SK-N-SH (cell line): ENCODE measurements around the gene ZFYVE26. TPM values are rescaled to one million over a fixed set of nuclear protein-coding genes. Genes with fewer than 3 reads are reported as not detected.

Source experiments
- CTCF ChIA-PET: fragments of 300-600, 350-600 bp; formaldehyde crosslinking; extraction: SDS; loops from one replicate; lab custom pipeline; 2021; lab: Yijun Ruan, JAX
- POLR2A ChIA-PET: fragments of 350-600 bp; sonication (Branson Sonifier 250); formaldehyde crosslinking; extraction: SDS; loops from one replicate; lab custom pipeline; 2020; ENCODE audit warnings: antibody characterized with exemption, inconsistent platforms; lab: Yijun Ruan, JAX
- DNase-seq: peaks from one replicate; pipeline ENCODE4 v3.0.0; 2012
- H2AFZ ChIP-seq: fragments of 200-600 bp; sonication (generic); 2 replicates; pipeline ENCODE4 v1.8.1; 2016; ENCODE audit warnings: antibody characterized with exemption, mild to moderate bottlenecking, low read depth
- H3F3A ChIP-seq: fragments of 200-600 bp; sonication (generic); replicated peaks from 2 replicates; pipeline ENCODE3; 2016; ENCODE audit warnings: antibody characterized with exemption, mild to moderate bottlenecking; ENCODE audit not compliant: insufficient read depth
- H3K27ac ChIP-seq, 2 experiments: fragments of 200-500 bp in 1 of 2; fragments of 200-600 bp in 1 of 2; sonication (Bioruptor generic) in 1 of 2; sonication (generic), shearing (Covaris generic) in 1 of 2; 2 replicates each; pipeline versions ENCODE4 v1.5.1 to v1.6.1; 2014 to 2016; ENCODE audit warnings: low read depth in 2 of 2, inconsistent platforms in 1 of 2, low read length in 1 of 2, mild to moderate bottlenecking in 1 of 2, mixed read lengths in 1 of 2
- H3K27me3 ChIP-seq: fragments of 200-600 bp; sonication (generic), shearing (Covaris generic); 2 replicates; pipeline ENCODE4 v1.6.1; 2016; ENCODE audit warnings: mixed run types; ENCODE audit not compliant: insufficient read depth
- H3K36me3 ChIP-seq, 2 experiments: fragments of 200-500 bp in 1 of 2; fragments of 200-600 bp in 1 of 2; sonication (Bioruptor generic) in 1 of 2; sonication (generic) in 1 of 2; replicated peaks in 1 of 2; 2 replicates each; pipeline versions ENCODE3 to v1.5.1; 2014 to 2016; ENCODE audit warnings: low read length in 1 of 2, mild to moderate bottlenecking in 1 of 2; ENCODE audit not compliant: insufficient read depth in 2 of 2, control insufficient read depth in 1 of 2
- H3K4me1 ChIP-seq, 2 experiments: fragments of 200-500 bp in 1 of 2; fragments of 200-600 bp in 1 of 2; sonication (Bioruptor generic) in 1 of 2; sonication (generic), shearing (Covaris generic) in 1 of 2; 2 replicates each; pipeline versions ENCODE4 v1.5.1 to v1.6.1; 2014 to 2016; ENCODE audit warnings: low read depth in 1 of 2, low read length in 1 of 2, mixed run types in 1 of 2; ENCODE audit not compliant: insufficient read depth in 2 of 2, control insufficient read depth in 1 of 2
- H3K4me2 ChIP-seq: fragments of 200-600 bp; sonication (generic), shearing (Covaris generic); 2 replicates; pipeline ENCODE4 v1.6.1; 2017; ENCODE audit warnings: mixed run types
- H3K4me3 ChIP-seq, 2 experiments: fragments of 200-500 bp in 1 of 2; fragments of 200-600 bp in 1 of 2; sonication (Bioruptor generic) in 1 of 2; sonication (generic), shearing (Covaris generic) in 1 of 2; 2 replicates each; pipeline versions ENCODE4 v1.5.1 to v1.8.1; 2014 to 2016; ENCODE audit warnings: low read depth in 2 of 2, inconsistent platforms in 1 of 2, low read length in 1 of 2, mild to moderate bottlenecking in 1 of 2, mixed read lengths in 1 of 2, moderate library complexity in 1 of 2
- H3K79me2 ChIP-seq: fragments of 200-600 bp; sonication (generic); 2 replicates; pipeline ENCODE4 v1.8.1; 2017; ENCODE audit warnings: mild to moderate bottlenecking; ENCODE audit not compliant: insufficient read depth
- H3K9ac ChIP-seq: fragments of 200-600 bp; sonication (generic); 2 replicates; pipeline ENCODE4 v1.6.1; 2017; ENCODE audit warnings: mixed run types
- H3K9me2 ChIP-seq: fragments of 200-600 bp; sonication (generic); 2 replicates; pipeline ENCODE4 v1.6.1; 2017; ENCODE audit warnings: mixed run types
- H3K9me3 ChIP-seq: fragments of 200-600 bp; sonication (generic); 2 replicates; pipeline ENCODE4 v1.6.1; 2017; ENCODE audit warnings: mixed run types, mild to moderate bottlenecking, moderate library complexity
- H4K20me1 ChIP-seq: fragments of 200-600 bp; sonication (generic); 2 replicates; pipeline ENCODE4 v1.6.1; 2017; ENCODE audit warnings: mild to moderate bottlenecking, mixed run types; ENCODE audit not compliant: insufficient read depth
- CHD2 ChIP-seq: fragments of 150-350 bp; IDR thresholded peaks from 2 replicates; pipeline ENCODE4 v1.6.1; 2018; ENCODE audit warnings: low read length; ENCODE audit not compliant: partially characterized antibody
- EP300 ChIP-seq, 2 experiments: IDR thresholded peaks; 2 replicates each; pipeline versions ENCODE4 v1.4.0 to v1.6.1; 2012; ENCODE audit warnings: borderline replicate concordance in 1 of 2, low read depth in 1 of 2, low read length in 1 of 2
- FOXJ3 ChIP-seq: sonication (generic); formaldehyde crosslinking; IDR thresholded peaks from 2 replicates; pipeline ENCODE4 v1.5.1; 2020; ENCODE audit warnings: mild to moderate bottlenecking, missing genetic modification reagents
- GABPA ChIP-seq: IDR thresholded peaks from 2 replicates; pipeline ENCODE4 v1.4.0; 2012; ENCODE audit warnings: low read depth, mild to moderate bottlenecking
- GATA2 ChIP-seq: sonication (generic); formaldehyde crosslinking; IDR thresholded peaks from 2 replicates; pipeline ENCODE4 v1.5.0; 2020; ENCODE audit warnings: mild to moderate bottlenecking, missing genetic modification reagents
- MEF2A ChIP-seq: IDR thresholded peaks from 2 replicates; pipeline ENCODE4 v1.4.0; 2012; ENCODE audit warnings: low read depth, borderline replicate concordance
- MXI1 ChIP-seq: IDR thresholded peaks from 2 replicates; pipeline ENCODE4 v1.6.1; 2012; ENCODE audit warnings: mild to moderate bottlenecking, low read depth, low read length, improper control_type of control experiment
- NRF1 ChIP-seq: IDR thresholded peaks from 2 replicates; pipeline ENCODE4 v1.6.1; 2012; ENCODE audit warnings: low read depth, mild to moderate bottlenecking, low read length
- POLR2AphosphoS5 ChIP-seq: IDR thresholded peaks from 2 replicates; pipeline ENCODE4 v1.6.1; 2012; ENCODE audit warnings: low read depth, low read length
- SIN3A ChIP-seq: IDR thresholded peaks from 2 replicates; pipeline ENCODE4 v1.6.1; 2012; ENCODE audit warnings: low read depth, mild to moderate bottlenecking, low read length, moderate library complexity, borderline replicate concordance
- TCF12 ChIP-seq: IDR thresholded peaks from 2 replicates; pipeline ENCODE4 v1.4.0; 2012
- TEAD4 ChIP-seq: IDR thresholded peaks from 2 replicates; pipeline ENCODE4 v1.4.0; 2012; ENCODE audit warnings: mild to moderate bottlenecking, borderline replicate concordance; ENCODE audit not compliant: insufficient read depth
- YY1 ChIP-seq: IDR thresholded peaks from 2 replicates; pipeline ENCODE4 v1.4.0; 2012; ENCODE audit warnings: low read depth, mild to moderate bottlenecking
- WGBS: methylation state at CpG from one replicate; pipeline ENCODE4 v1.1.6; 2017; ENCODE audit warnings: low lambda C conversion rate; 5-methylcytosine and 5-hydroxymethylcytosine counted together
- polyA plus RNA-seq, 3 experiments: library from polyadenylated mRNA; depleted of rRNA; stranded (reverse); fragments of >200 nt; gene quantifications; 2 replicates each; pipeline ENCODE4 v1.2.3, GENCODE V29; 2012
- TF ChIP-seq, protein P1 (sequence below): IDR thresholded peaks from 2 replicates; pipeline ENCODE4 v1.4.0; 2012; ENCODE audit warnings: low read depth
- TF ChIP-seq, protein P2 (sequence below): fragments of 150-350 bp; IDR thresholded peaks from 2 replicates; pipeline ENCODE4 v1.6.1; 2017; ENCODE audit warnings: antibody characterized with exemption, low read length, low read depth, borderline replicate concordance
- TF ChIP-seq, protein P3 (sequence below): fragments of 200-600 bp; sonication (generic); IDR thresholded peaks from 2 replicates; pipeline ENCODE4 v1.6.1; 2017; ENCODE audit warnings: antibody characterized with exemption, mild to moderate bottlenecking, moderate library complexity
- TF ChIP-seq, protein P4 (sequence below): IDR thresholded peaks from 2 replicates; pipeline ENCODE4; 2012
- TF ChIP-seq, protein P5 (sequence below): IDR thresholded peaks from 2 replicates; pipeline ENCODE4 v1.4.0; 2012; ENCODE audit warnings: low read depth, borderline replicate concordance

Gene ZFYVE26
- polyA plus RNA-seq, 1 of the 3 experiments (the other 2 are of a cell fraction), result 5.6 TPM

DNA sequence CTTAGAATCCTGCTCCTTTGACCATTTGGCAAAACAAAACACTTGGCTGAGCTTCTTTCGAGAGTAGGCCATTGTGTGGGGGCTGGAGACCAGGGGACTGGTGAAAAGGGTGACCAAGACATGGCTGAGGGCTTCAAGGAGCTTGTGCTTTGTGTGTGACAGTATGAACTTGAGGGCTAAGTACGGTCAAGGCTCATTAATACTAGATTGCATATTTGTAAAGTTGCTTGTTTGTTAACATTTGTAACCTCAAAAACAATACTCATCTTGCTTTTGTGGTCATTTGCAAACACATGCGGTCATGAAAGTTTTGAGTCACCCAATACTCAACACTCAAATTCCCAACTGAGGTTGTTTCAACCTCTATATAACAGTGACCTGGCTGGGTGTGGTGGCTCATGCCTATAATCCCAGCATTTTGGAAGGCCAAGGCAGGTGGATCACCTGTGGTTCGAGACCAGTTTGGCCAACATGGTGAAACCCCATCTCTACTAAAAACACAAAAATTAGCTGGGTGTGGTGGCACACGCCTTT lies 42.5 kb downstream of the ZFYVE26 start (continued):
- TF ChIP-seq, protein P1, sequence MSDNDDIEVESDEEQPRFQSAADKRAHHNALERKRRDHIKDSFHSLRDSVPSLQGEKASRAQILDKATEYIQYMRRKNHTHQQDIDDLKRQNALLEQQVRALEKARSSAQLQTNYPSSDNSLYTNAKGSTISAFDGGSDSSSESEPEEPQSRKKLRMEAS, result no peak
- TF ChIP-seq EP300 (IDR thresholded peaks at IDR 0.05; ENCODE audit: borderline replicate concordance in 1 of 2, low read depth in 1 of 2, low read length in 1 of 2) (no peak), SIN3A (no peak), POLR2AphosphoS5 (no peak), NRF1 (no peak), CHD2 (no peak)
- TF ChIP-seq, protein P2, sequence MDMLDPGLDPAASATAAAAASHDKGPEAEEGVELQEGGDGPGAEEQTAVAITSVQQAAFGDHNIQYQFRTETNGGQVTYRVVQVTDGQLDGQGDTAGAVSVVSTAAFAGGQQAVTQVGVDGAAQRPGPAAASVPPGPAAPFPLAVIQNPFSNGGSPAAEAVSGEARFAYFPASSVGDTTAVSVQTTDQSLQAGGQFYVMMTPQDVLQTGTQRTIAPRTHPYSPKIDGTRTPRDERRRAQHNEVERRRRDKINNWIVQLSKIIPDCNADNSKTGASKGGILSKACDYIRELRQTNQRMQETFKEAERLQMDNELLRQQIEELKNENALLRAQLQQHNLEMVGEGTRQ, result no peak

DNA sequence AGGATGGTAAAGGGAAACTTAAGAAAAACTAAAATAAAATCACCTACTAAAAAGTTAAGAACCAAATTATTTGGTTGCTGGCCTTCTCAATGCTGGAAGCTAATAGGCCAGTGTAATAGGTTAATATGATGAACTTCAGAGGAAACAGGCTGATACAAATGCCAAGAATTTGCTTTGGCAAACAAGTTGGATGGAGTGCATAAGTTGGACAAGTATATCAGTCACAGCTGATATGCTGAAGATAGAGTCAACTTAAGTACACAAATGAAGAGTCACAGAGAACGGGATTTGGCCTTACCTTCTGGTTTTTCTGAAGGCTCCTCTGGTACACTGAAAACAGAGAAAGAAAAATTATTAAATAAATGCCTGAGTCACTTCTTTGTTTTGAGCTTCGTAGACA lies 48.2 kb downstream of the ZFYVE26 start:
- Histone ChIP-seq H2AFZ (no peak overlapping the region), H3K27me3 (no peaks in the 10 kb centered on the region), H3K4me1 (no peaks in the 10 kb centered on the region), H3K9me3 (no peaks in the 10 kb centered on the region), H3K36me3 (peaks cover 67 to 81% of the 10 kb centered on the region in 2 experiments), H3K4me2 (no peak overlapping the region), H3K79me2 (no peaks in the 10 kb centered on the region), H3K4me3 (no peak overlapping the region), H3K27ac (no peak overlapping the region), H3F3A (no peaks in the 10 kb centered on the region), H3K9ac (no peak overlapping the region), H3K9me2 (no peaks in the 10 kb centered on the region), H4K20me1 (no peaks in the 10 kb centered on the region)
- WGBS, result 95% methylated on average over 2 of the region's 2 CpGs
- TF ChIP-seq MEF2A (no peak), MXI1 (no peak), POLR2AphosphoS5 (no peak), YY1 (no peak), TEAD4 (no peak), FOXJ3 (CRISPR knock-in tag) (no peak), GABPA (no peak), TCF12 (no peak), EP300 (IDR thresholded peaks at IDR 0.05; ENCODE audit: borderline replicate concordance in 1 of 2, low read depth in 1 of 2, low read length in 1 of 2) (no peak), GATA2 (no peak), CHD2 (no peak)
- TF ChIP-seq, protein P3, sequence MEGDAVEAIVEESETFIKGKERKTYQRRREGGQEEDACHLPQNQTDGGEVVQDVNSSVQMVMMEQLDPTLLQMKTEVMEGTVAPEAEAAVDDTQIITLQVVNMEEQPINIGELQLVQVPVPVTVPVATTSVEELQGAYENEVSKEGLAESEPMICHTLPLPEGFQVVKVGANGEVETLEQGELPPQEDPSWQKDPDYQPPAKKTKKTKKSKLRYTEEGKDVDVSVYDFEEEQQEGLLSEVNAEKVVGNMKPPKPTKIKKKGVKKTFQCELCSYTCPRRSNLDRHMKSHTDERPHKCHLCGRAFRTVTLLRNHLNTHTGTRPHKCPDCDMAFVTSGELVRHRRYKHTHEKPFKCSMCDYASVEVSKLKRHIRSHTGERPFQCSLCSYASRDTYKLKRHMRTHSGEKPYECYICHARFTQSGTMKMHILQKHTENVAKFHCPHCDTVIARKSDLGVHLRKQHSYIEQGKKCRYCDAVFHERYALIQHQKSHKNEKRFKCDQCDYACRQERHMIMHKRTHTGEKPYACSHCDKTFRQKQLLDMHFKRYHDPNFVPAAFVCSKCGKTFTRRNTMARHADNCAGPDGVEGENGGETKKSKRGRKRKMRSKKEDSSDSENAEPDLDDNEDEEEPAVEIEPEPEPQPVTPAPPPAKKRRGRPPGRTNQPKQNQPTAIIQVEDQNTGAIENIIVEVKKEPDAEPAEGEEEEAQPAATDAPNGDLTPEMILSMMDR, result no peak
- TF ChIP-seq, protein P2, result no peak
- TF ChIP-seq, protein P4, sequence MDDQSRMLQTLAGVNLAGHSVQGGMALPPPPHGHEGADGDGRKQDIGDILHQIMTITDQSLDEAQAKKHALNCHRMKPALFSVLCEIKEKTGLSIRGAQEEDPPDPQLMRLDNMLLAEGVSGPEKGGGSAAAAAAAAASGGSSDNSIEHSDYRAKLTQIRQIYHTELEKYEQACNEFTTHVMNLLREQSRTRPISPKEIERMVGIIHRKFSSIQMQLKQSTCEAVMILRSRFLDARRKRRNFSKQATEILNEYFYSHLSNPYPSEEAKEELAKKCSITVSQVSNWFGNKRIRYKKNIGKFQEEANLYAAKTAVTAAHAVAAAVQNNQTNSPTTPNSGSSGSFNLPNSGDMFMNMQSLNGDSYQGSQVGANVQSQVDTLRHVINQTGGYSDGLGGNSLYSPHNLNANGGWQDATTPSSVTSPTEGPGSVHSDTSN, result no peak
- TF ChIP-seq, protein P5, sequence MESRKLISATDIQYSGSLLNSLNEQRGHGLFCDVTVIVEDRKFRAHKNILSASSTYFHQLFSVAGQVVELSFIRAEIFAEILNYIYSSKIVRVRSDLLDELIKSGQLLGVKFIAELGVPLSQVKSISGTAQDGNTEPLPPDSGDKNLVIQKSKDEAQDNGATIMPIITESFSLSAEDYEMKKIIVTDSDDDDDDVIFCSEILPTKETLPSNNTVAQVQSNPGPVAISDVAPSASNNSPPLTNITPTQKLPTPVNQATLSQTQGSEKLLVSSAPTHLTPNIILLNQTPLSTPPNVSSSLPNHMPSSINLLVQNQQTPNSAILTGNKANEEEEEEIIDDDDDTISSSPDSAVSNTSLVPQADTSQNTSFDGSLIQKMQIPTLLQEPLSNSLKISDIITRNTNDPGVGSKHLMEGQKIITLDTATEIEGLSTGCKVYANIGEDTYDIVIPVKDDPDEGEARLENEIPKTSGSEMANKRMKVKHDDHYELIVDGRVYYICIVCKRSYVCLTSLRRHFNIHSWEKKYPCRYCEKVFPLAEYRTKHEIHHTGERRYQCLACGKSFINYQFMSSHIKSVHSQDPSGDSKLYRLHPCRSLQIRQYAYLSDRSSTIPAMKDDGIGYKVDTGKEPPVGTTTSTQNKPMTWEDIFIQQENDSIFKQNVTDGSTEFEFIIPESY, result no peak
- POLR2A ChIA-PET, result no interaction called here
- no peak for DNase-seq
- CTCF ChIA-PET, result no interaction called here
